Stimulated activated naive CD4-positive, alpha-beta T cell (primary cell): Measurements from ENCODE around the gene PTPN2.
"Not testable (repeated sequence)": the region's sequence is repeated elsewhere in the genome, so short reads cannot be mapped to it uniquely, and the experiment has no call there.

ENCODE experiments used
- DNase-seq, 6 experiments: peaks; one replicate each; lab custom pipeline; 2025; lab: John Stamatoyannopoulos, UW

Gene PTPN2

GRCh38 chr18:12891561-12891960, 7.5 kb upstream of the PTPN2 start:
- no peak for DNase-seq

GRCh38 chr18:12890964-12891363, 6.9 kb upstream of the PTPN2 start:
- no peak for DNase-seq

- DNase-seq, result no peak
Measured at GRCh38 chr18:12886498-12887126, 2.6 kb upstream of the PTPN2 start.

- no peak for DNase-seq
Measured at GRCh38 chr18:12885500-12885899, 1.5 kb upstream of the PTPN2 start.

- DNase-seq, result no peak
Measured at GRCh38 chr18:12884406-12885323, 628 bp upstream of the PTPN2 start.

- DNase-seq, result peak in 1 of 6 experiments; percentile 39
Measured at GRCh38 chr18:12883372-12883683, 709 bp downstream of the PTPN2 start.

GRCh38 chr18:12882453-12883371, 1.3 kb downstream of the PTPN2 start:
- DNase-seq, result peak in 1 of 6 experiments; percentile 39

GRCh38 chr18:12880541-12880910, 3.5 kb downstream of the PTPN2 start:
- DNase-seq, result peak in 1 of 6 experiments; percentile 33

GRCh38 chr18:12879840-12880540, 4.0 kb downstream of the PTPN2 start:
- peak in 1 of 6 experiments; percentile 33 for DNase-seq

GRCh38 chr18:12874992-12875391, 9.0 kb downstream of the PTPN2 start:
- not testable (repeated sequence) for DNase-seq

GRCh38 chr18:12873961-12874567, 10.0 kb downstream of the PTPN2 start:
- DNase-seq, result not testable (repeated sequence)

GRCh38 chr18:12872408-12872807, 11.6 kb downstream of the PTPN2 start:
- no peak for DNase-seq

- no peak for DNase-seq
Measured at GRCh38 chr18:12868576-12868975, 15.5 kb downstream of the PTPN2 start.

- DNase-seq, result no peak
Measured at GRCh38 chr18:12867441-12868123, 16.5 kb downstream of the PTPN2 start.

GRCh38 chr18:12863687-12864216, 20.3 kb downstream of the PTPN2 start:
- DNase-seq, result no peak

GRCh38 chr18:12862874-12863482, 21.1 kb downstream of the PTPN2 start:
- no peak for DNase-seq

- no peak for DNase-seq
Measured at GRCh38 chr18:12862467-12862866, 21.6 kb downstream of the PTPN2 start.

- no peak for DNase-seq
Measured at GRCh38 chr18:12861637-12862036, 22.4 kb downstream of the PTPN2 start.

- no peak for DNase-seq
Measured at GRCh38 chr18:12860530-12860929, 23.5 kb downstream of the PTPN2 start.

- DNase-seq, result no peak
Measured at GRCh38 chr18:12858991-12859390, 25.0 kb downstream of the PTPN2 start.
